Pons (tissue), 1 donor: Measurements from ENCODE around the gene NPL.

ENCODE experiments used
- DNase-seq: peaks from one replicate; pipeline ENCODE4 v3.0.0-alpha.2; 2016; ENCODE audit warnings: low spot score

Gene NPL, protein sequence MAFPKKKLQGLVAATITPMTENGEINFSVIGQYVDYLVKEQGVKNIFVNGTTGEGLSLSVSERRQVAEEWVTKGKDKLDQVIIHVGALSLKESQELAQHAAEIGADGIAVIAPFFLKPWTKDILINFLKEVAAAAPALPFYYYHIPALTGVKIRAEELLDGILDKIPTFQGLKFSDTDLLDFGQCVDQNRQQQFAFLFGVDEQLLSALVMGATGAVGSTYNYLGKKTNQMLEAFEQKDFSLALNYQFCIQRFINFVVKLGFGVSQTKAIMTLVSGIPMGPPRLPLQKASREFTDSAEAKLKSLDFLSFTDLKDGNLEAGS

DNA sequence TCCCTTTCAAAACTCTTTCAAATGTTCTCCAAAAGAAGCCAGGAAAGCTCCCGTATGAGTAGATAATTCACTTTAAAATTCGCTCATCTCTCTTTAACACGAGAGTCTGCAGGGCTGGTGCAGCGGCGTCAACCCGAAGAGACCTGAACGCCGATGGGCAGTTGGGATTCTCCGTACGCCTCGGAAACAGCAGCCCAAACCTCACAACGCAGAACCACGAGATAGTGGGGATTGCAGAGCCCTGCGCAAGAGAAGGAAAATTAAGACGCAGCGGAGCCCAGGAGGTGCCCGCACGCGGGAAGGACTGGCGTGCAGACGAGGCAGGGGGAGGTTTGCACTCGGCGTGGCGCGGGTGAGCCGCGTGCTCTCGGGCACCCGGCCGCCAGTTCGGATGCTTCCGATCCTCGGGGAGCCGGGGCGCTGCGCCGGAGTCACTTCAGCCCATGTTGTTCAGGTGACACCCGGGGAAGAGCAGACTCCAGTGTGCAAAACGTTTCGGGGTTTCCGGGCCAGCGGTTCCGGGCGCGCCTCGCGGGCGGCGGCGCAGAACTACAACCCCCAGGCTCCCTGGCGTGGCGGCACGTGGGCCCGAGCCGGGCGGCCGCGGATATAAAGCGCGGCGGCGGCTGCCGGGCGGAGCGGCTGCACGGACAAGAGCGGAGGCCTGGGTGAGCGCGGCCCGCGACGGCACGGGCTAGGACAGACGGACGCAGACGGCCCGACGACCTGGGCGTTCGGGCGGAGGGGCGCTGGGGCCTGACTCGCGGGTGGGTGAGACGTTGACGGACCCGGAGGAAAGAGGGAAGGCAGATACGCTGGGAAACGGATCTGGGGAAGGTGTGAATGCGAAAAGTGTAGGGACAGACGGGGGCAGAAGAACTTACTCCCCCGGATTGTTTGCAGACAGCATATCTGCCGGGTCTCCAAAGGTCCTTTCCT lies at the start of gene NPL:
Gene NPL (plus strand): TSS at position 636 of the 939 bp plus-strand sequence. CDS start 4,599 bp downstream, outside the sequence.
- peak; percentile 76 for DNase-seq

DNA sequence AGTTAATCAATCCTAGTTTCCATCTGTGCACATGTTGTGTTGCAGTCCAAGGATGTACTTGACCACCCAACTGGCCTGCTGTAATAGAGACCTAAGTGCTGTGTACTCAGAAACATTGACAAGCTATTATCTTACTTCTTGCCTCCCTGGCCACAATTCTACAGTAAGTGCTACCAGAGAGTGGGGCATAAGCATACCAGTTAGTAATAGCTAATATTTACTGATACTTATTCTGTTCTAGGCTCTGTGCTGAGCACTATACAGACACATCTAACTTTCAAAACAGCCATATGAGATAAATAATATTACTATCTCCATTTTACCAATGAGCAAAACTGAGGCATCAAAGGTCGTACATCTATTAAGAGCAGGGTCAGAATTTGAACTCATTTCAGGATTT lies 49.5 kb upstream of the NPL start:
- DNase-seq: no peak

DNA sequence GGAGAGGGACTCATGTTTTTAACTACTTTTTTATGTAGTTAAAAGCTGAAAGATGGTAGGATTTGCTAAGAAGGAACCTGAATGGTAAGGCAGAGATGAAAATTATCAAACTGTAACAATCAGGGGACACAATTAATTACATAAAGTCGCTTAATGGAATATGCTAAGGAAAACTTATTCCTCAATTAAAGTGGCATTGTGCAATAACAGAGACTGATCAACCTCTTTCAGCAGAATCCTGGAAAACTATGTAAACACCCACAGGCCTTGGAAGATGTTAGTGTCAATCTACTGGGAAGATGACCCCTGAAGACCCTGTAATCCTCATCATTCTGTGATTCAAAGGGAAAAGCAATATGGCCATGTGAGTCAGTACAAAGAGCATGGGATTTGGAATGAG lies 46.8 kb upstream of the NPL start:
- no peak for DNase-seq

DNA sequence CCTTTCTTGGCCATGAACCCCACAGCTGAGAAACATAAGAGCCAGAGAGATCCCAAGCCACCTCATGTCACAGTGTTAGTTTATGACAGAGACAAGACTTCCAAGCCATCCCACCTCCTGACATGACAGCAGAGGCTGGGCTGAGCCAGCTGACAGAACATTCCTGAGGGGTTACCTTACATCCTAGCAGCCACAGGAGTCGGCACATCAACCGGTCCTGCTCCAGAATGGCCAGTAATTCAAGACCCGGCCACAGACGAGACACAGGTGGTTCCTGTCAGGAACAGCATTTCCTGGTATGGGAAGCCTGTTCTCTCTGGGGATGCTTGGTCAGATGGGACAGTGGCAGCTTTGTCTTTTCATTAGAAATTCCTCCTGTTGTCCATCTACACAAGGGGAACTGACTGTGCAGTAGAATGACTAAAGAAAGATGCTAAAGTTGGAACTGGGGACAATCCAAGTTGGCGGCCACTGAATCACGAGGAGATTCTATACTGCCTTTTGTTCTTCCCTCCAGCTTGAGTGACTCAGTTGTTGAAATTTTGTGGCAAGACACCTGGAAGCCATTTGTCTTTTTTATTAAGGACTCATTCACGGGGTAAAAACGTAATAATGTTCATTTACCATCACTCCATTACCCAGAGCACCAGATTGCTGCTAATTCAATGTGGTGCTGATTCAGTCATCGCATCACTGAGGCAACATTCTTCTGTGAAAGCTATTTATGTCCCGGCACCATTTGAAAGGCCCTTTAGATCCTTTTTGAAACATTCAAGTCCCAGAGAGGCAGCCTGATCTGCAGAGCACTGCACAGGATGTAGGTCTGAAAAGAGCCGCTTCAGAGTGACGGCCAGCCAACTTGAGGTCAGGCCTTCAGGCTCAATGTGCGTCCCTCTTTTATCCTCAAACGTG lies 37.2 kb upstream of the NPL start:
- DNase-seq: peak; percentile 86

DNA sequence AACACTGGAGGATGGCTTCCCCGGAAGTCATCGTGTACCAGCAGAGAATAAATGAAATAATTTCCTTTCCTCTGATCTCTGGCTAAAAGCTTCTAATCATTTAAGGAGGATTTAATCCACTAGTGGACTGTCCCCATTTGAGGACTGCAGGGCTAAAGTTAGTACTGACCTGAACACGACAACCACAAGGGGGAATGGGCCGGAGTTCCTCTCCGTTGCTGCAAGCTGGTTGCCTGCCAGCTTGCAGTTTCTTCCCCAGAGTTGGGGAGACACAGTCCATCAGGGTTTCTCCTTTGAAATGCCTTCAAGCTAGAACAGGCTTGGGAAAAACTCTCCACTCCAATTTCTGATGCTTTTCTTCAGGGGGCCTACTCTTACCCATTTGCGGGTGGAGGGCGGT lies 35.5 kb upstream of the NPL start:
- no peak for DNase-seq

DNA sequence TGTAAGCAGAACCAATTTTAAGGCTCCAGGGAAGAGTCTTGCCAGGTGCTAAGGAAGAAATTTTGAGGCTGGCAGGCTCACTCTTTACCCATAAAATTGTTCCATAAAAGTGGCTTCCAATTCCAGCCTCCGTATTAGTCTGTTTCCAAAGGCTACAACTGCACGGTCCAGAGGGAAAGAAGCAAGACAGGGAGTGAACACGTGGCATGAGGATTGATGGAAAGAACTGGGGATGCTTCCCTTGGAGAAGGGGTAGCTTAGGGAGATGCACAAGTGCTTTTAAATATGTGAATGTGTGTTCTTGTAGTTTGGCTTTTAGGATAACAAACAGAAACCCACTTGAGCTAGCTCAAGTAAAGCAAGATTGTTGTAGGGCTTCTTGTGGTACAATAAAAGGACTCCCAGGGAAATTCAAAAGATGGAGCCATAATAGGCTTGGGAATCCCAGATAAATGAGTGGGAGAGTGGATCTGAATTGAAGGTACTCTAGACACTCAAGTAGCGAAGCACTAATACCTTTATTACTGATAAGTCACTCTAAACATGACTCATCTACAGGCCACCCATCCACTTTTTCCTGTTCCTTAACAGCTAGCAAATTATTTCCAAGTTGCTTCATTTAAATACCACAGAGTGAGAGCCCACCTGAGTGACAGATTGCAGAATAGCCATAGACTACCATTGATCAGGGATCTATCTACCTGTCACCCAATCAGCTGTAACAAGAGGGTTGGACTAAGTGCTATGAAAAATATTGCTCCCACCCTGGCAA lies 34.8 kb upstream of the NPL start:
- no peak for DNase-seq

DNA sequence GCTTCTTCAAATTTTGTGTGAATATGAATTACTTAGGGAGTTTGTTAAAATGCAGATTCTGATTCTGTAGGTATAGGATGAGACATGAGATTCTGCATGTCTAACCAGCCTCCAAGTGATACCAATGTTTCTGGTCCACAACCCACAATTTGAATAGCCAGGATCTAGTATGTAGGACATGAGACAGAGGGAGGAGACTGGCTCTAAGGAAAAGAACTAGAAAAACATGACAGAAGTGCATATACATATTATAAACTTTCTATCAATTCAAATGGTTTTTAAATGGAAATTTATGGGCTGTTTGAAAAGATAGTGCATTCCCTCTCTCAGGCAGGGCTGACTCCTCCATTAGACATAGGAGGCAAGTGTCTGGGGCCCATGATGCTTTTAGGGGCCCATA lies 33.9 kb upstream of the NPL start:
- no peak for DNase-seq

DNA sequence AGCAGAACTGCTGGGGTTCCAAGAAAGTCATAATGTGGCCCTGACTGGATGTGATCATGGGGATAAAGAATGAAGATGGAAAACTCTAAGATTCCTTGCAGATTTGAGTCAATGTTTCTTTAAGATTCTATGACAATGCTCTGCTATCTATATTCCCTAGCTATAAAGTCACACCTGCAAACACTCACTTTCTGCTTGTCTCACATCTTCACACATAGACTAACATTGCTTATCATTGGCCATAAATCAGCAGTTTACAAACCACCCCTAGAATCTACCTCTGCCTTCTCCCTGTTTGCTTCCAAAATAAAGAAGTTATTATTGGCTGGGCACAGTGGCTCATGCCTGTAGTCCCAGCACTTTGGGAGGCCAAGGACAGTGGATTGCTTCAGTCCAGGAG lies 33.1 kb upstream of the NPL start:
- no peak for DNase-seq

DNA sequence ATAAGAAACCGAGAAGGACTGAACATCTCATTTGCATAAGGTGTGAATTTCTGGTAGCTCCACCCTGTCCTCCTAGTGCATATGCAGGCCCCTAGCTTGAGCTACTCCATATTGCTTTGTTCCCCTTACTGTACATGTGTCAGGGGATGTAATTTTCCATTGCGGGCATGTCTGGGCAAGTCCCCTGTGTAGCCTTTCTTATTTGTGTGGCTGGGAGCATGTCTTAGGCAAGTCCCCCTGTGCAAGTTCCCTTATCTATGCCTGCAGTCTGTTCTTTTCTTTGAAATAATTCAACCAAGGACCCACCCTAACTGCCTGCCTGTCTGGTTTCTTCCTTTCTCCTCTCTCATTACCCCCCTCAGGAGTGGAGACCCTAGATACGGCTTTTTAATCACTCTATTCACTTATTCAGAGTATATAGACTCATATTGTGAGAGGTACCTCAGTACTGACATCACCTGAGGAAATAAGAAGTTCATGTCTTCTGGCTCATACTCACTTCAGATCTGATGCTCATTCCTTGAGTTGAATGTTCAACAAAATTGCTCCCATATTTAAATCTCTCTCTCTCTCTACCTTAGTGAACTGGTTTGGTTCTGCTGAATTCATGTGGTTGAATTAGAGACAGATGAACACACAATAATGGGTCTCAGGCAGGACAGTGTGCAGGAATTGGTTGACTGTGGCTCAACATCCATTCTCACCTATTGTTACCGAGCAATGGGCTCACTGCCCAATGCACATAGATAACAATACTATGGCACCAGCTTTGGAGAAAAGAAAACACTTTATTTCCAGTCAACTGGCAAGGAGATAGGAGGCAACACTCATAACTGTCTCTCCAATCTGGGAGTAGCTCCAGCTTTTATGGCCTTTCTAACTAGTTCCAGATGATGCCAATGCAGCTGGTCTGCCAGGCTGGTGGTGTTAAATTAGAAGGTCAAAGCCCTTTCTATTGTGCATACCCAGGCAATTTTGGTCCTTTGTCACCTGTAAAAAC lies 27.9 kb upstream of the NPL start:
- peak; percentile 77 for DNase-seq

DNA sequence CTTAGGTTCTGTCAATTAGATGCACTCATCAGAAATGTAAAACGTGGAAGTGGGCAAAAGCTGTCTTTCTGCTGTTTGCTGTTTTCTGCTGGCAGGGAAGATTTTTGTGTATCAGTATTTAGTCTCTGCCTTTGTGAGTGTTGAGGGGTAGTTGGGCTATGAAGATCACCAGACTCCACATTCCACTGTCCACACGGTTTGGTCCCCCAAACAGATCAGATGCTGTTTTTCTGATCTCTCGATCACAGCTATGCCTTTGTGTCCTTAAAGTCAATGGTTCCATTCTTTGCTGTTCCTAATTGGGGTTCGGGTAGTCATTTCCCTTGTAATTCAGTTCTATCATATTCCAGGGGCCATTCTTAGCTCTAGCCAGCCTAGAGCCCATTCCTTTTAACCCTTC lies 27.0 kb upstream of the NPL start:
- DNase-seq: peak; percentile 84

DNA sequence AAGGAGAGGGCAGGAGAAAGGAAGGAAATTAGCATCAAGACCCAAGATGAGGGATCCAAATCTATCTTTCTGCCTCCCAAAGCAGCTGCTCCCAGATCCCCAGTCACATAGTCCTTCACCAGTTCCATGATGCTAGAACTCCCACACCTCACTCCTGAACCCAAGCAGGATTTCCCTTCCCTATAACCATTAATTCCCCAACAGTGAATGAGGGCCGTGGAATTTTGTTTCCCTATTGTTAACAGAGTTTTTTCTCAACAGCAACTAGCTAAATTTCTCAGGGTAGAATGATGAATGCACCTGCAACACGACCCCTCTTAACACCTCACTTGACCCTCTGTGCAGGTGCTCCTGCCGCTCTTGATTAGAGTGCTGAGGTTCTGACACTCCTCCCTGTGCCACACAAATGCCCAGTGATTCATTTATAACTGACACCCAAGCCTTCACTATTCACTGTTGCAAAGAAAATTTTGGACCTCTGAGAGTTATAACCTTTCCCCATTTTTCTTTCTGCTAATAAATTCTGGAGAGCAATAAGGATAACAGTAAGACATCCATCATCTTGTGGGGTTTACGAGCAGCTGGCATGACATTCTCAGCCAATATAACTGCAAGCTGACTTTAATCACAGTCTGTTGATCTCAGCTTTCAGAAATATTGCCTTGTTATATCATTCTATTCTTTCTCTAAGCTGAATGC lies 25.4 kb upstream of the NPL start:
- DNase-seq: no peak

DNA sequence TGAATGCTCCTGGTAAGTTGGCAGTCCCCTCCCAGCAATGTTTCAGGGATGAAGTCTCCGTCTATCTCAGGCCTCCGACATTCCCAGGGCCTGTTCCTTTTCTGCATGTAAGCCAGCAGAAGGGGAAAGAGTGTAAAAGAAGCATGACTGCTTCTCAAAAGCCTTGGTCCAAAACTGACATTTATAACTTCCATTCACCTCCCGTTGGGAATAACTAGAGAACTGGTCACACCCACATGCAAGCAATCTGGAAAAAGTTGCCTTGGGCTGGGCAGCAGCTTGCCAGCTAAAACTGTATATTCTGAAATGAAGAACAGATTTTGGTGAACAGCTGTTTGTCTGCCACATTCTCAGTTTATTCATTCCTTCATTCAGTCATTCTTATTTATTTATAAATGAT lies 24.2 kb upstream of the NPL start:
- no peak for DNase-seq

DNA sequence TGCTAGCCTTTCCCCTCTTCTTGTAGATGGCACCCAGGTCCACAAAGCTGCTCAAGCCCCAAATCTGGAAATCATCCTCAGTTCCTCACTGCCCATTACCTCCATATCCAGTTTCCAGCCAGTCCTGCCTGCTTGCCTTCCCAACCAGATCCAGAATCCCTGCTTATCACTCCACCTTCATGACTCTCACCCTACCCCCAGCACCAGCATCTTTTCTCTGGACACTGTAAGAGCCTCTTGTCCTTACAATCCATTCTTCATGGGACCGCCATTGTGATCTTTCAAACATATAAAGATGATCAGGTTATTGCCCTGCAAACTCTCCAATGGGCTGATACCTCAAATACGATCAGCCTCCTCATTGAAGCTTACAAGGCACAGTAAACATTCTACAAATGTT lies 23.5 kb upstream of the NPL start:
- DNase-seq: no peak

DNA sequence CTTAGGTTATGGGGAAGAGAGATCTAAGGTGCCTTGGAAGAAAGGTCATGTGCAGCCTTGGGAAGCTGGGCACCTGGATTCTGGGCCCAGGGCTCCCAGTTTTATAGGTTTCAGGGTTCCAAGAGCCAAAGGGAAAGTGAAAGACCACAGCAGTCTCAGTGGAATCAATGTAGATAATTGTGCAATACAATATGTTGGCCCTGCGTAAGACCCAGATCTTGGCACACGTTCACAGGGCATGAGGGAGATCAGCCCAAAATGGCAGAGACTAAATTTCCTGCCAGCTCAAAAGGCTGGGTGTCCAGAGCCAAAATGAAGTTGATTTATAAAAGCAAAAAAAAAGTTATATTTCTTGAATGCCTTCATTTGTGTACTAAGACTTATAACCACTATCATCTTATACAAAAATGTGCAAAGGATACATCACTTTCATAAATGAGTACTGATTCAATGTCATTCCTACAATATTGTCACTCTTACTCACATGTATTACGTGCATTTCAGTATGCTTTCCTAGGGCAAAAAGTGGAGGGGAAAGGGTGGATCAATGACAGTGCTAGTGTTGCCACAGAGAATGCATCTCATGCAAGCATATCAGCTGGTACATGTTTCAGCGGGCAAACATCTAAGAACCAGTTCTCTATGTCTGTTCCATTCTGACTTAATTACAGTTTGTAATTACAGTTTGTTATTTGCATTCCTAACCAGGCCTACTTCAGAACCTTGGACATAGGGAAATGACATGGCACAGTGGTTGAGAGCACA lies 22.5 kb upstream of the NPL start:
- DNase-seq: no peak

DNA sequence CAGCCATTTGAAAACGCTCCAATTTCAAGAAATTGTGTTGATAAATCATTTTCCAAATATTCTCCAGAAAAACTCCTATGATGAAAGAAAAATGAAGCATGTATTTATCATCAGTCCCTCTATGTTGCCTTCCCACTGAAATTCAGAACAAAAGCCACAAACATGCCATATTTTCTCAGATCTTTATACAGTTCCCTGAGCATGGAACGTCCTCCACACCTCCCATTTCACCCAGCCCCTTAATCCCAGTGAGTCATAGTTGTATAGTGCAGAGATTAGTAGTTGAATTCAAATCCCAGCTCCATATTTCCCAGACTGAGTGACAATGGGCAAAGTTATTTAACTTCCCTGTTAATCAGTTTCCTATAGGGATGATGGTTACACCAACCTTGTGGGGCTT lies 20.6 kb upstream of the NPL start:
- DNase-seq: no peak

DNA sequence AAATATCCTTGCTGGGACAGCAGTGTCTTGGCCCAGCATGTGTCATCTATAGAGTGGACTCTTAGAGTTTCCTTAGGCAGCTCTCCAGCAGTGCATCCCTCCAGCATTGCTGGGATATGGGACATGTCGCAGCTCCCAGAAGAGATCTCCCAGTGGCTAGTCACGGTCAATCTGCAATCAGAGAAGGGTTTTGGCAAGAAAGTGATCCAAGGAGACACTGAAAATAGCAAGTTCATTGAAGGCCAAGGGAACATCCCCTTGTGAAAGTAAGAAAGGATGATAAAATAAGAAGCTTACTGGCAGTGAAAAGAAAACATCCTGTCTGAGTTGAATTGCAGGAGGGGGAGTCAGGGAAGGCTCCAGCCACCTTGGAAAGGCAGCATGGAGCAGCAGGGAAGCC lies 19.3 kb upstream of the NPL start:
- no peak for DNase-seq

DNA sequence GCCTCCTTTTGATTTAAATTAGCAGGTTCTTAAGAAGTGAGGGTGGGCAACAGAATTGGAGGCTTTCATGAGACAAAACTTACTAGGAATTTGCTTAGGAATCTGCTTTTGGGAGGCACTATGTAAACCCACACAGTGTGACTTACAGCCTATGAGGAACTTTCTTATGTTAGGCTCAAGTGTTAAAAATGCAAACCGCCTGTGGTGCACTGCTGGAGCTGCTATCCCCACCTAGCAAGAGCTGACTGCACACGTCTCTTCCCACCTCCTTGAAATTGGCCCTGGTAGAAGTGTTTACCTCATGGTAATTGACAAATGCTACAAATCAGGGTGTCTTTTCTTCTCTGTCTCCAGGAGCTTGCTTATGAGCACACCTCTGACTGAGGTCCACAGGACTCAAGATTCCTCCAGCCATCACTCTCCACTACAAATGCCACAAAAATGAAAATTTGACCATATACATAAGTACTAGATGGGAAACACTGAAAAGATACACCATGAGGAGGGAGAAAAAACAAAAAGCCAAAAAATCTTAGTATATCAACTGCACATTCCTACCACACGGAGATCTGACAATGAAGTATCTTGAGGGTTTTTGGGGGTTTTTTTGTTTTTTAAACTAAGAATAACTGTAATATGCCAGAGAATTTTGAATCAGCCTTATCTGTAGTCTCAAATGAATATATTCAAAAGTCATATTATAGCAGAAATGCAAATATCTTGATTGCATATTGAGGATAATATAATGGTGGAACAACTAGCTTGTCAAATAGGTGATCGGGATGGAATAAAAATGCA lies 18.2 kb upstream of the NPL start:
- no peak for DNase-seq

DNA sequence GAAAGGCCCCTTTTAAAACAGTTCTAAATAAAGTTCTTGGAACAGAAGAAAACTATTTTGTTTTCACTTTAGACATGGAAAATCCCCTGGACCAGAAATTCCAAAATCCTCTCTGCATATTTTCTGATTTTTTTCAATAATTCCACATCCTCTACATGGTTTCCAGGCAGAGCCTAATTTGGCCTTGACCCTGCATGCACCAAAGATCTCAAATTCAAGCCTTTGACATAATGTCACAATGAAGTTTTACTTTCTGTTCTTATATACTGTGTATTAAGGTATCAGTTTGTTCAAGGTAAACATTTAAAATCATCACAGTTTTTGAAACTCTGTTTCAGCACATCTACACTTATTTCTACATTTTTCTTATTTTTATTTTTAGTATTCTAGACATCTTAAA lies 12.2 kb upstream of the NPL start:
- no peak for DNase-seq
